Smooth muscle cell of the umbilical artery (primary cell): ENCODE measurements around the gene TMEM14C. TPM values are rescaled to one million over a fixed set of nuclear protein-coding genes. Genes with fewer than 3 reads are reported as not detected.

Source experiments
- total RNA-seq: library from RNA; depleted of rRNA; stranded (reverse); fragments of >200 nt; gene quantifications from 2 replicates; pipeline ENCODE4 v1.2.3, GENCODE V29; 2014

Gene TMEM14C
- 70.9 and 138 TPM in 2 replicates for total RNA-seq

GRCh38 chr6:10722820-10723566, at the start of gene TMEM14C:
Gene TMEM14C (plus strand): TSS chr6:10723070. CDS start chr6:10724614, 1,544 bp downstream.

GRCh38 chr6:10694302-10695085, 28.4 kb upstream of the TMEM14C start, which contains the start of the genes C6orf52 and PAK1IP1:
Gene C6orf52 (minus strand): TSS chr6:10694616. CDS start chr6:10687550, 7,066 bp downstream.
Gene PAK1IP1 (plus strand): TSS chr6:10694972. CDS start chr6:10694986, 14 bp downstream.

GRCh38 chr6:10747251-10747972, 24.5 kb downstream of the TMEM14C start, which contains the start of gene TMEM14B:
Gene TMEM14B (plus strand): TSS chr6:10747805. CDS start chr6:10749246, 1,441 bp downstream.

Other genes with a start within 250 kb of the TMEM14C start
- gene GCNT2, start 201.7 kb upstream of the TMEM14C start, total RNA-seq, result 0.09 TPM in 1 of 2 replicates, not detected in the other
- gene C6orf52, start 28.5 kb upstream of the TMEM14C start, total RNA-seq, result 0.30 TPM in 1 of 2 replicates, not detected in the other
- 20.5 and 22.0 TPM in 2 replicates for gene PAK1IP1, start 28.1 kb upstream of the TMEM14C start, total RNA-seq
- gene TMEM14B, start 24.7 kb downstream of the TMEM14C start, total RNA-seq, result 47.6 and 82.8 TPM in 2 replicates
- gene MAK, start 115.5 kb downstream of the TMEM14C start, total RNA-seq, result not detected in 2 replicates
- gene GCM2, start 159.0 kb downstream of the TMEM14C start, total RNA-seq, result not detected in 2 replicates
- 0.05 and 0.59 TPM in 2 replicates for gene SYCP2L, start 164.0 kb downstream of the TMEM14C start, total RNA-seq